ENCODE measurements around the gene PCCA.

DNA sequence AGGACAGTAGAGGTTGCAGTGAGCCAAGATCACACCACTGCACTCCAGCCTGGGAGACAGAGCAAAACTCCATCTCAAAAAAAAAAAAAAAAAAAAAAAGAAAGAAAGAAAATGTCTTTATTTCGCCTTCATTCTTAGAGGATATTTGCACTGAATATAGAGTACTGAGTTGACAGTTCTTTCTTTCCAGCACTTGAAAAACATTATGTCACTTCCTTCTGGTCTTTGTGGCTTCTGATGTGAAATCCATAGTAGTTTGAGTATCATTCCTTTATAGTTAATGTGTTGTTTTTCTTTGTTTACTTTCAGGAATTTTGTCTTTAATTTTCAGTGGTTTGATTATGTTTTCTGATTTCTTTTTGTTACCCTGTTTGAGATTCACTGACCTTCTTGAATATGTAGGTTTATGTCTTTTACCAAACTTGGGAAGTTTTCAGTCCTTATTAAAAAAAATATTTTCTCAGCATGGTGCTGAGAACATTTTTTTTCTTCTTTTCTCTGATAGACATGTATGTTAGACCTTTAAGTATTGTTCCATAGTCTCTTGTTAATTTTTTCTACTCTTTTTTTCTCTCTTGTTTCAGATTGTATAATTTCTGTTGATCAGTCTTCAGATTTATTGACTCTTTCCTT, 50.1 kb downstream of the PCCA start:
- TF ChIP-seq, protein P1, sequence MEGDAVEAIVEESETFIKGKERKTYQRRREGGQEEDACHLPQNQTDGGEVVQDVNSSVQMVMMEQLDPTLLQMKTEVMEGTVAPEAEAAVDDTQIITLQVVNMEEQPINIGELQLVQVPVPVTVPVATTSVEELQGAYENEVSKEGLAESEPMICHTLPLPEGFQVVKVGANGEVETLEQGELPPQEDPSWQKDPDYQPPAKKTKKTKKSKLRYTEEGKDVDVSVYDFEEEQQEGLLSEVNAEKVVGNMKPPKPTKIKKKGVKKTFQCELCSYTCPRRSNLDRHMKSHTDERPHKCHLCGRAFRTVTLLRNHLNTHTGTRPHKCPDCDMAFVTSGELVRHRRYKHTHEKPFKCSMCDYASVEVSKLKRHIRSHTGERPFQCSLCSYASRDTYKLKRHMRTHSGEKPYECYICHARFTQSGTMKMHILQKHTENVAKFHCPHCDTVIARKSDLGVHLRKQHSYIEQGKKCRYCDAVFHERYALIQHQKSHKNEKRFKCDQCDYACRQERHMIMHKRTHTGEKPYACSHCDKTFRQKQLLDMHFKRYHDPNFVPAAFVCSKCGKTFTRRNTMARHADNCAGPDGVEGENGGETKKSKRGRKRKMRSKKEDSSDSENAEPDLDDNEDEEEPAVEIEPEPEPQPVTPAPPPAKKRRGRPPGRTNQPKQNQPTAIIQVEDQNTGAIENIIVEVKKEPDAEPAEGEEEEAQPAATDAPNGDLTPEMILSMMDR (IDR thresholded peaks at IDR 0.05; ENCODE audit: low read depth, low read length) = no peak
- no peak for TF ChIP-seq EZH2phosphoT487 (IDR thresholded peaks at IDR 0.05; ENCODE audit: low read depth)
